Activated T-cell treated with anti-CD3 and anti-CD28 coated beads for 4 hours (primary cell): Measurements from ENCODE around the gene SIRPG.

Source experiments
- DNase-seq: peaks from one replicate; pipeline ENCODE4 v3.0.0-alpha.2; 2020

Gene SIRPG

GRCh38 chr20:1588533-1589460 is 68.8 kb downstream of the SIRPG start:
- DNase-seq, result no peak

GRCh38 chr20:1587781-1588532 is 69.6 kb downstream of the SIRPG start:
- no peak for DNase-seq

GRCh38 chr20:1579488-1579887 is 78.1 kb downstream of the SIRPG start:
- no peak for DNase-seq
